HepG2 (cell line): ENCODE data around the gene TIRAP. TPM values are rescaled to one million over a fixed set of nuclear protein-coding genes. Genes with fewer than 3 reads are reported as not detected.
A peak's percentile ranks its signal among the peaks of the same experiment; 100 is the strongest.

Source experiments
- ATAC-seq: fragments of 200-7000 bp; cut with Tn5 transposase; 3 replicates; pipeline ENCODE4 v1.9.1; 2020; ENCODE audit warnings: mild to moderate bottlenecking, moderate library complexity
- BruUV-seq: library from RNA; stranded (reverse); fragments of 400-500 nt; replicated peaks from 2 replicates; lab custom pipeline; 2021; lab: Mats Ljungman, UMichigan
- CTCF ChIA-PET: fragments of 300-600 bp; formaldehyde crosslinking; extraction: SDS; loops from one replicate; lab custom pipeline; 2021; ENCODE audit warnings: low total read pairs, inconsistent platforms, low intra/inter-chr PET ratio; lab: Yijun Ruan, JAX
- POLR2A ChIA-PET: fragments of 350-600 bp; sonication (Branson Sonifier 250); formaldehyde crosslinking; loops from one replicate; lab custom pipeline; 2020; ENCODE audit warnings: antibody characterized with exemption, inconsistent platforms; lab: Yijun Ruan, JAX
- DNase-seq: peaks from one replicate; pipeline ENCODE4 v3.0.0-alpha.2; 2015; ENCODE audit warnings: low spot score
- FAIRE-seq: peaks from 3 replicates; lab custom pipeline; 2011; peaks lifted over from hg19 to GRCh38; lab: Jason Lieb, UNC
- H2AFZ ChIP-seq: one replicate; pipeline ENCODE4 v1.6.1; 2011; ENCODE audit warnings: low read length, inconsistent platforms
- H3K27ac ChIP-seq: fragments of 300-600 bp; 3 replicates; pipeline ENCODE4 v1.8.0; 2011; ENCODE audit warnings: mixed run types, mild to moderate bottlenecking, mixed read lengths, low read length, inconsistent platforms; ENCODE audit not compliant: insufficient read depth; ENCODE audit errors: extremely low read length
- H3K27me3 ChIP-seq, 2 experiments: fragments of 200-600 bp in 1 of 2; 2 replicates in 1 of 2; 3 replicates in 1 of 2; pipeline versions ENCODE4 v1.6.0 to v1.8.0; 2011; ENCODE audit warnings: low read length in 2 of 2, mild to moderate bottlenecking in 2 of 2, moderate library complexity in 2 of 2, inconsistent platforms in 1 of 2; ENCODE audit not compliant: insufficient read depth in 2 of 2, control insufficient read depth in 1 of 2
- H3K36me3 ChIP-seq, 2 experiments: fragments of 200-600 bp in 1 of 2; replicated peaks in 1 of 2; 2 replicates in 1 of 2; 3 replicates in 1 of 2; pipeline versions ENCODE4 v1.5.1 to v1.8.0; 2011; ENCODE audit warnings: low read length in 2 of 2, inconsistent platforms in 1 of 2; ENCODE audit not compliant: insufficient read depth in 2 of 2, control insufficient read depth in 1 of 2
- H3K4me1 ChIP-seq: 2 replicates; pipeline ENCODE4 v1.5.1; 2012; ENCODE audit warnings: low read length, inconsistent platforms; ENCODE audit not compliant: insufficient read depth
- H3K4me2 ChIP-seq: 2 replicates; pipeline ENCODE4 v1.6.0; 2011; ENCODE audit warnings: low read depth, low read length, inconsistent platforms
- H3K4me3 ChIP-seq, 3 experiments: fragments of 200-600 bp in 1 of 3; sonication (generic), shearing (Covaris generic) in 1 of 3; replicated peaks in 1 of 3; 2 replicates each; pipeline ENCODE4 v1.5.1; 2011 to 2016; ENCODE audit warnings: low read length in 3 of 3, inconsistent platforms in 2 of 3, low read depth in 2 of 3, mild to moderate bottlenecking in 2 of 3, control low read depth in 1 of 3, mixed read lengths in 1 of 3; ENCODE audit not compliant: insufficient read depth in 1 of 3
- H3K79me2 ChIP-seq: one replicate; pipeline ENCODE4 v1.6.1; 2011; ENCODE audit warnings: low read length, inconsistent platforms; ENCODE audit not compliant: insufficient read depth
- H3K9ac ChIP-seq: 2 replicates; pipeline ENCODE4 v1.6.0; 2011; ENCODE audit warnings: mild to moderate bottlenecking, low read depth, low read length, inconsistent platforms; ENCODE audit not compliant: insufficient read depth
- H3K9me3 ChIP-seq: 2 replicates; pipeline ENCODE4 v1.5.1; 2012; ENCODE audit warnings: mild to moderate bottlenecking, low read length
- H4K20me1 ChIP-seq: 2 replicates; pipeline ENCODE4 v1.6.0; 2011; ENCODE audit warnings: inconsistent platforms, mild to moderate bottlenecking, low read length, moderate library complexity; ENCODE audit not compliant: insufficient read depth
- CBX5 ChIP-seq: sonication (generic); formaldehyde crosslinking; IDR thresholded peaks from 2 replicates; pipeline ENCODE4 v1.4.0; 2020; ENCODE audit warnings: missing genetic modification reagents, borderline replicate concordance
- FOXO1 ChIP-seq: sonication (generic); formaldehyde crosslinking; IDR thresholded peaks from 2 replicates; pipeline ENCODE4 v1.4.0; 2020; ENCODE audit warnings: missing genetic modification reagents
- KDM5B ChIP-seq: sonication (generic); formaldehyde crosslinking; IDR thresholded peaks from 2 replicates; pipeline ENCODE4 v1.4.0; 2020; ENCODE audit warnings: missing genetic modification reagents, mild to moderate bottlenecking, borderline replicate concordance
- MXI1 ChIP-seq: IDR thresholded peaks from 3 replicates; pipeline ENCODE4 v1.6.1; 2012; ENCODE audit warnings: low read depth, low read length, inconsistent platforms, borderline replicate concordance
- POGZ ChIP-seq: sonication (generic); formaldehyde crosslinking; IDR thresholded peaks from 2 replicates; pipeline ENCODE4 v1.4.0; 2020; ENCODE audit warnings: mild to moderate bottlenecking, missing genetic modification reagents
- ZFX ChIP-seq: sonication (generic); formaldehyde crosslinking; IDR thresholded peaks from 2 replicates; pipeline ENCODE4 v1.4.0; 2020; ENCODE audit warnings: mild to moderate bottlenecking, low read depth, missing genetic modification reagents, moderate library complexity
- ZMYM4 ChIP-seq: sonication (generic); formaldehyde crosslinking; IDR thresholded peaks from 2 replicates; pipeline ENCODE4 v1.8.1; 2023; ENCODE audit warnings: mild to moderate bottlenecking, missing genetic modification reagents
- WGBS: methylation state at CpG from one replicate; pipeline ENCODE4 v1.1.6; 2017; ENCODE audit warnings: low lambda C conversion rate; 5-methylcytosine and 5-hydroxymethylcytosine counted together
- in situ Hi-C: cut with HindIII; loops from 2 replicates; pipeline ENCODE4 v1.10.0; 2017; ENCODE audit warnings: low pct_unique_long_range_greater_than_20kb; ENCODE audit not compliant: extremely low pct_ligation_motif_present
- intact Hi-C: fragments of 100-400 bp; cut with micrococcal nuclease; formaldehyde crosslinking; loops from one replicate; pipeline ENCODE4 v1.10.0; 2022; ENCODE audit not compliant: unreplicated experiment
- polyA plus RNA-seq, 8 experiments: library from polyadenylated mRNA; depleted of rRNA in 3 of 8; stranded (reverse) in 7 of 8; unstranded in 1 of 8; fragments of >200 nt; fragmentation: Illumina TruSeq in 4 of 8; extraction: Trizol in 4 of 8; gene quantifications; 2 replicates each; pipeline versions ENCODE4 v1.2.1 to v1.2.3, GENCODE V29; 2011 to 2016; ENCODE audit warnings: low read depth in 4 of 8, missing spikeins in 1 of 8, mixed read lengths in 1 of 8; ENCODE audit not compliant: insufficient read depth in 1 of 8
- total RNA-seq, 5 experiments: library from RNA; depleted of rRNA; stranded (reverse); fragments of >200 nt; fragmentation: Illumina TruSeq; extraction: Trizol; gene quantifications; 2 replicates each; pipeline ENCODE4 v1.2.3, GENCODE V29; 2016; ENCODE audit warnings: low read depth in 1 of 5
- TF ChIP-seq, protein P1 (sequence below): sonication (generic); formaldehyde crosslinking; IDR thresholded peaks from 2 replicates; pipeline ENCODE4 v1.5.1; 2020; ENCODE audit warnings: mild to moderate bottlenecking, missing genetic modification reagents, moderate library complexity
- TF ChIP-seq, protein P2 (sequence below): sonication (generic); formaldehyde crosslinking; IDR thresholded peaks from 2 replicates; pipeline ENCODE4 v1.4.0; 2020; ENCODE audit warnings: low read depth, mild to moderate bottlenecking, missing genetic modification reagents
- TF ChIP-seq, protein P3 (sequence below): sonication (generic); formaldehyde crosslinking; IDR thresholded peaks from 2 replicates; pipeline ENCODE4 v1.4.0; 2020; ENCODE audit warnings: missing genetic modification reagents
- TF ChIP-seq, protein P4 (sequence below): sonication (generic); formaldehyde crosslinking; IDR thresholded peaks from 2 replicates; pipeline ENCODE4 v1.9.0; 2022; ENCODE audit warnings: low read depth, missing genetic modification reagents

TIRAP gene
- total and polyA plus RNA-seq, 2 of the 13 experiments (the other 11 are each of a cell fraction or from before 2014, with no cell fraction given), result 5.4 to 5.7 TPM

DNA sequence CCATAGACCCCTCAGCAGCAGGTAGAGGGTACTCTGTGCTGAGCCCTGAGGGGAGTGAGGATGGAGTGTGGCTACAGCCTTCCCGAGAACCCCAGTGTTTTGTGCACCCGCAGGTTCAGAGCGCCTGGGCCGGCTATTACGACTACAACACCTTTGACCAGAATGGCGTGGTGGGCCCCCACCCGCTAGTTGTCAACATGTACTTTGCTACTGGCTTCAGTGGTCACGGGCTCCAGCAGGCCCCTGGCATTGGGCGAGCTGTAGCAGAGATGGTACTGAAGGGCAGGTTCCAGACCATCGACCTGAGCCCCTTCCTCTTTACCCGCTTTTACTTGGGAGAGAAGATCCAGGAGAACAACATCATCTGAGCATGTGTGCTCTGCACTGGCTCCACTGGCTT, 5.6 kb upstream of the TIRAP start:
- DNase-seq, result no peak
- WGBS, result 84% methylated on average over 6 of the region's 11 CpGs
- TF ChIP-seq, protein P1, sequence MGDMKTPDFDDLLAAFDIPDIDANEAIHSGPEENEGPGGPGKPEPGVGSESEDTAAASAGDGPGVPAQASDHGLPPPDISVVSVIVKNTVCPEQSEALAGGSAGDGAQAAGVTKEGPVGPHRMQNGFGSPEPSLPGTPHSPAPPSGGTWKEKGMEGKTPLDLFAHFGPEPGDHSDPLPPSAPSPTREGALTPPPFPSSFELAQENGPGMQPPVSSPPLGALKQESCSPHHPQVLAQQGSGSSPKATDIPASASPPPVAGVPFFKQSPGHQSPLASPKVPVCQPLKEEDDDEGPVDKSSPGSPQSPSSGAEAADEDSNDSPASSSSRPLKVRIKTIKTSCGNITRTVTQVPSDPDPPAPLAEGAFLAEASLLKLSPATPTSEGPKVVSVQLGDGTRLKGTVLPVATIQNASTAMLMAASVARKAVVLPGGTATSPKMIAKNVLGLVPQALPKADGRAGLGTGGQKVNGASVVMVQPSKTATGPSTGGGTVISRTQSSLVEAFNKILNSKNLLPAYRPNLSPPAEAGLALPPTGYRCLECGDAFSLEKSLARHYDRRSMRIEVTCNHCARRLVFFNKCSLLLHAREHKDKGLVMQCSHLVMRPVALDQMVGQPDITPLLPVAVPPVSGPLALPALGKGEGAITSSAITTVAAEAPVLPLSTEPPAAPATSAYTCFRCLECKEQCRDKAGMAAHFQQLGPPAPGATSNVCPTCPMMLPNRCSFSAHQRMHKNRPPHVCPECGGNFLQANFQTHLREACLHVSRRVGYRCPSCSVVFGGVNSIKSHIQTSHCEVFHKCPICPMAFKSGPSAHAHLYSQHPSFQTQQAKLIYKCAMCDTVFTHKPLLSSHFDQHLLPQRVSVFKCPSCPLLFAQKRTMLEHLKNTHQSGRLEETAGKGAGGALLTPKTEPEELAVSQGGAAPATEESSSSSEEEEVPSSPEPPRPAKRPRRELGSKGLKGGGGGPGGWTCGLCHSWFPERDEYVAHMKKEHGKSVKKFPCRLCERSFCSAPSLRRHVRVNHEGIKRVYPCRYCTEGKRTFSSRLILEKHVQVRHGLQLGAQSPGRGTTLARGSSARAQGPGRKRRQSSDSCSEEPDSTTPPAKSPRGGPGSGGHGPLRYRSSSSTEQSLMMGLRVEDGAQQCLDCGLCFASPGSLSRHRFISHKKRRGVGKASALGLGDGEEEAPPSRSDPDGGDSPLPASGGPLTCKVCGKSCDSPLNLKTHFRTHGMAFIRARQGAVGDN, result peak; percentile 65
- TF ChIP-seq, protein P2, sequence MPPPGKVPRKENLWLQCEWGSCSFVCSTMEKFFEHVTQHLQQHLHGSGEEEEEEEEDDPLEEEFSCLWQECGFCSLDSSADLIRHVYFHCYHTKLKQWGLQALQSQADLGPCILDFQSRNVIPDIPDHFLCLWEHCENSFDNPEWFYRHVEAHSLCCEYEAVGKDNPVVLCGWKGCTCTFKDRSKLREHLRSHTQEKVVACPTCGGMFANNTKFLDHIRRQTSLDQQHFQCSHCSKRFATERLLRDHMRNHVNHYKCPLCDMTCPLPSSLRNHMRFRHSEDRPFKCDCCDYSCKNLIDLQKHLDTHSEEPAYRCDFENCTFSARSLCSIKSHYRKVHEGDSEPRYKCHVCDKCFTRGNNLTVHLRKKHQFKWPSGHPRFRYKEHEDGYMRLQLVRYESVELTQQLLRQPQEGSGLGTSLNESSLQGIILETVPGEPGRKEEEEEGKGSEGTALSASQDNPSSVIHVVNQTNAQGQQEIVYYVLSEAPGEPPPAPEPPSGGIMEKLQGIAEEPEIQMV (CRISPR knock-in tag), result no peak
- no peak for TF ChIP-seq MXI1
- TF ChIP-seq, protein P3, sequence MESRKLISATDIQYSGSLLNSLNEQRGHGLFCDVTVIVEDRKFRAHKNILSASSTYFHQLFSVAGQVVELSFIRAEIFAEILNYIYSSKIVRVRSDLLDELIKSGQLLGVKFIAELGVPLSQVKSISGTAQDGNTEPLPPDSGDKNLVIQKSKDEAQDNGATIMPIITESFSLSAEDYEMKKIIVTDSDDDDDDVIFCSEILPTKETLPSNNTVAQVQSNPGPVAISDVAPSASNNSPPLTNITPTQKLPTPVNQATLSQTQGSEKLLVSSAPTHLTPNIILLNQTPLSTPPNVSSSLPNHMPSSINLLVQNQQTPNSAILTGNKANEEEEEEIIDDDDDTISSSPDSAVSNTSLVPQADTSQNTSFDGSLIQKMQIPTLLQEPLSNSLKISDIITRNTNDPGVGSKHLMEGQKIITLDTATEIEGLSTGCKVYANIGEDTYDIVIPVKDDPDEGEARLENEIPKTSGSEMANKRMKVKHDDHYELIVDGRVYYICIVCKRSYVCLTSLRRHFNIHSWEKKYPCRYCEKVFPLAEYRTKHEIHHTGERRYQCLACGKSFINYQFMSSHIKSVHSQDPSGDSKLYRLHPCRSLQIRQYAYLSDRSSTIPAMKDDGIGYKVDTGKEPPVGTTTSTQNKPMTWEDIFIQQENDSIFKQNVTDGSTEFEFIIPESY, result peak; percentile 97
- TF ChIP-seq ZFX (CRISPR knock-in tag), result 0 out of 2 replicates have a peak, but pooled peaks have one; percentile 9
- TF ChIP-seq ZMYM4 (CRISPR knock-in tag), result peak; percentile 55
- TF ChIP-seq KDM5B, result 0 out of 2 replicates have a peak, but pooled peaks have one; percentile 25
- TF ChIP-seq FOXO1 (CRISPR knock-in tag), result no peak
- TF ChIP-seq CBX5, result no peak
- TF ChIP-seq POGZ (CRISPR knock-in tag), result peak; percentile 72
- TF ChIP-seq, protein P4, sequence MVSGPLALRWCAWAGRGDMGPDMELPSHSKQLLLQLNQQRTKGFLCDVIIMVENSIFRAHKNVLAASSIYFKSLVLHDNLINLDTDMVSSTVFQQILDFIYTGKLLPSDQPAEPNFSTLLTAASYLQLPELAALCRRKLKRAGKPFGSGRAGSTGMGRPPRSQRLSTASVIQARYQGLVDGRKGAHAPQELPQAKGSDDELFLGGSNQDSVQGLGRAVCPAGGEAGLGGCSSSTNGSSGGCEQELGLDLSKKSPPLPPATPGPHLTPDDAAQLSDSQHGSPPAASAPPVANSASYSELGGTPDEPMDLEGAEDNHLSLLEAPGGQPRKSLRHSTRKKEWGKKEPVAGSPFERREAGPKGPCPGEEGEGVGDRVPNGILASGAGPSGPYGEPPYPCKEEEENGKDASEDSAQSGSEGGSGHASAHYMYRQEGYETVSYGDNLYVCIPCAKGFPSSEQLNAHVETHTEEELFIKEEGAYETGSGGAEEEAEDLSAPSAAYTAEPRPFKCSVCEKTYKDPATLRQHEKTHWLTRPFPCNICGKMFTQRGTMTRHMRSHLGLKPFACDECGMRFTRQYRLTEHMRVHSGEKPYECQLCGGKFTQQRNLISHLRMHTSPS (CRISPR knock-in tag), result peak; percentile 51; the same call in 1 of the 2 replicates

More for the DNA sequence above, 5.6 kb upstream of the TIRAP start:
- ChIA-PET POLR2A (interaction anchor here (1.1 kb wide), 1 partner anchor 8 kb away, joined by 4 read pairs; the partner anchor contains the start of genes FOXRED1 and SRPRA), CTCF (no interaction called here)
- BruUV-seq, result no TSS peak
- intact Hi-C loops, result no loop called here
- Histone ChIP-seq H2AFZ (no peak overlapping the region), H4K20me1 (no peaks in the 10 kb centered on the region), H3K36me3 (peaks cover 27 to 34% of the 10 kb centered on the region in 2 experiments), H3K4me3 (no peak overlapping the region), H3K27ac (peak overlapping the region; percentile 48), H3K4me2 (0 out of 2 replicates have a peak overlapping the region, but pooled peaks have one; percentile 13), H3K27me3 (no peaks in the 10 kb centered on the region), H3K9me3 (no peaks in the 10 kb centered on the region), H3K9ac (no peak overlapping the region), H3K79me2 (no peaks in the 10 kb centered on the region), H3K4me1 (peaks cover 40% of the 10 kb centered on the region)
- in situ Hi-C loops, result no loop called here
- FAIRE-seq, result no peak
- peak; percentile 55 for ATAC-seq
